ENCODE results near the gene GJD4.

GJD4 gene

DNA sequence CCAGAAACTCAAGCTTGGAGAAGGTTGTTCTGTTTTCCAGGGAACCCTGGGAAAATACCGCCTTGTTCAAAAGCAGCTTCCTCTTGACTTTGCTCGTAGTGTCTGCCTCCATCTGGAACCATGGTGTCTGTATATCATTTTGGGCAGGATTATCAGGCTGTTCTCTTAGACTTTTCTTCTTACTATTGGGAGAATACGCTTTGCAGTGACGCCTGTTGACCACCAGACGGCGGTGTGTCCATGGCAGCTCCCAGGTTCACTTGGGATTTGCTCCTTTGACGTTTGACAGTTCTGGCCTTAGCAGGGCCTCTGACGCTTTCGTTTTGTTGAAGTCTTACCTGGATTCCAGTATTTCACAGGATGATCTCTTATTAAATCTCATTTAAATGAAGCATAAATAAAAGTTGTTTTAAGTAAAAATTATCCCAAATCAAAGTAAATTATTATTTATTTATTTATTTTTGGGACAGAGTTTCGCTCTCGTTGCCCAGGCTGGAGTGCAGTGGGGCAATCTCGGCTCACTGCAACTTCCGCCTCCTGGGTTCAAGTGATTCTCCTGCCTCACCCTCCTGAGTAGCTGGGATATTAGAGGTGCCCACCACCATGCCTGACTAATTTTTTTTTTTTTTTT lies 41.8 kb upstream of the GJD4 start:
- Histone ChIP-seq H3K9me3 (ENCODE audit: control insufficient read depth, insufficient read depth, low read length) (no peaks in the 10 kb centered on the region), H3K27ac (ENCODE audit: low read depth, low read length) (no peak overlapping the region), H3K36me3 (ENCODE audit: control insufficient read depth, low read length) (no peaks in the 10 kb centered on the region; the same call in 1 of the 2 replicates), H3K4me1 (ENCODE audit: control insufficient read depth, low read length) (peaks cover 8% of the 10 kb centered on the region), H3K4me3 (ENCODE audit: low read length) (no peak overlapping the region), H4K20me1 (ENCODE audit: control insufficient read depth, insufficient read depth, low read depth, low read length) (no peaks in the 10 kb centered on the region), H3K9me2 (replicated peaks; ENCODE audit: control insufficient read depth, low read length) (no peaks in the 10 kb centered on the region), H3K79me2 (ENCODE audit: control insufficient read depth, low read length) (no peaks in the 10 kb centered on the region), H3K4me2 (ENCODE audit: low read length) (no peak overlapping the region), H3K27me3 (ENCODE audit: control insufficient read depth, low read length) (no peaks in the 10 kb centered on the region), H3F3A (ENCODE audit: control insufficient read depth, insufficient read depth) (no peaks in the 10 kb centered on the region)
- TF ChIP-seq, protein P1, sequence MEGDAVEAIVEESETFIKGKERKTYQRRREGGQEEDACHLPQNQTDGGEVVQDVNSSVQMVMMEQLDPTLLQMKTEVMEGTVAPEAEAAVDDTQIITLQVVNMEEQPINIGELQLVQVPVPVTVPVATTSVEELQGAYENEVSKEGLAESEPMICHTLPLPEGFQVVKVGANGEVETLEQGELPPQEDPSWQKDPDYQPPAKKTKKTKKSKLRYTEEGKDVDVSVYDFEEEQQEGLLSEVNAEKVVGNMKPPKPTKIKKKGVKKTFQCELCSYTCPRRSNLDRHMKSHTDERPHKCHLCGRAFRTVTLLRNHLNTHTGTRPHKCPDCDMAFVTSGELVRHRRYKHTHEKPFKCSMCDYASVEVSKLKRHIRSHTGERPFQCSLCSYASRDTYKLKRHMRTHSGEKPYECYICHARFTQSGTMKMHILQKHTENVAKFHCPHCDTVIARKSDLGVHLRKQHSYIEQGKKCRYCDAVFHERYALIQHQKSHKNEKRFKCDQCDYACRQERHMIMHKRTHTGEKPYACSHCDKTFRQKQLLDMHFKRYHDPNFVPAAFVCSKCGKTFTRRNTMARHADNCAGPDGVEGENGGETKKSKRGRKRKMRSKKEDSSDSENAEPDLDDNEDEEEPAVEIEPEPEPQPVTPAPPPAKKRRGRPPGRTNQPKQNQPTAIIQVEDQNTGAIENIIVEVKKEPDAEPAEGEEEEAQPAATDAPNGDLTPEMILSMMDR (IDR thresholded peaks at IDR 0.05; ENCODE audit: low read depth, low read length, poor library complexity, severe bottlenecking), result peak; percentile 96
- no peak for TF ChIP-seq EZH2phosphoT487 (IDR thresholded peaks at IDR 0.05; ENCODE audit: borderline replicate concordance, low read length)

DNA sequence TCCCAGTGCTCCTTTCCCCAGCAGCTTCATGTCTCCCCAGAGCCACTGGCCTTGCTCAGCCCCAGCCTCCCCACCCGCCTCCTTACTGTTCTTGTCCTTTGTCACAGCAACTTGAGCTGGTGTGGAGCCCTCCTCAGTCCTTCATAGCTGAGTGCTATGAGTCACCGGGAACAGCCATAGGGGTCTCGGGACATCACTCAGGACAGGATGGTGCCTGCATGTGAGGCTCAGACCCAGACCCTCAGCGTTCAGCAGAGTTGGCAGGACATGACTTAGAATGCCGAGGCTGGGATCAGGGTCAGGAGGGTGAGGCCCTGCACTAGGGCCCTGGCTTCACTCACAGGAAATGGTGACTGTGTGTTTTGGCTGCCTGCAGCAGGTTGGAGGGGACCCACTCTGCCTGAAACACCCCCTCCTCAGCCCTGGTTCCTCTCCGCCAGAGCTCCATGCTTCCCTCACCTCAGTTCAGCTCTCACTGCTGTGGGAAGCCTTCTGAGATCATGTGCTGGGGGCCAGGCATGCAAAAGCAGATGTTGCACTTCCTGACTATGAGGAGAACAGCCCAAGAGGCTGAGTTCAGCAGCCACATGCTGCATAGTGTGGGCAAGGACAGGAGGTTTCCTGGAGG lies 40.7 kb upstream of the GJD4 start:
- no peaks in the 10 kb centered on the region for H3K27me3 ChIP-seq (ENCODE audit: control insufficient read depth, low read length)
- H3K27ac ChIP-seq (ENCODE audit: low read depth, low read length), result no peak overlapping the region
- TF ChIP-seq, protein P1 (IDR thresholded peaks at IDR 0.05; ENCODE audit: low read depth, low read length, poor library complexity, severe bottlenecking), result no peak
- H3K79me2 ChIP-seq (ENCODE audit: control insufficient read depth, low read length), result no peaks in the 10 kb centered on the region
- H3K9me3 ChIP-seq (ENCODE audit: control insufficient read depth, insufficient read depth, low read length), result no peaks in the 10 kb centered on the region
- no peaks in the 10 kb centered on the region for H3K9me2 ChIP-seq (replicated peaks; ENCODE audit: control insufficient read depth, low read length)
- no peak overlapping the region for H3K4me3 ChIP-seq (ENCODE audit: low read length)
- no peaks in the 10 kb centered on the region; the same call in 1 of the 2 replicates for H3K36me3 ChIP-seq (ENCODE audit: control insufficient read depth, low read length)
- no peaks in the 10 kb centered on the region for H3F3A ChIP-seq (ENCODE audit: control insufficient read depth, insufficient read depth)
- H3K4me1 ChIP-seq (ENCODE audit: control insufficient read depth, low read length), result peaks cover 8% of the 10 kb centered on the region
- no peaks in the 10 kb centered on the region for H4K20me1 ChIP-seq (ENCODE audit: control insufficient read depth, insufficient read depth, low read depth, low read length)
- H3K4me2 ChIP-seq (ENCODE audit: low read length), result peak overlapping the region; percentile 24; the same call in 1 of the 2 replicates

DNA sequence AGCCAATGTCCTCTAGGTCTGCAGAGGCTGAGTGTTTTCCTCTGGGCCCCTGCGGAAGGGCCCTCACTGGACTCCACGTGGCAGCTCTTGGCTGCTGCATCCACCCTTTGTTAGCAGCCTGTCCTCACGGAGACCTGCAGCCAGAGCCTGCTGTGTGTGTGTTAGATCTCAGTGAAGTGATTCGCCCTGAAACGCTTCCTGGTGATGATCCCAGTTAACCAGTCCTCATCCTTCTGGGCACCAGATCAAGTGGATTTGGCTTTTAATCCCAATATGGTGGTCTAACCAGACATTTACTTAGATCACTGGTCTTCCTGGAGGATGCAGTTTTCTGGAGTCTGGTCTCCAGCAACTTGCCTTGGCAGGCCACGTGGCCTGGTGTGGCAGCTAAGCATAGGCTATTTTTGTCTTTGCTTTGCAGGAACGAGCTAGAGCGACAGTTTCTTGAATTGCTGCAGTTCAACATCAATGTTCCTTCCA lies 39.5 kb upstream of the GJD4 start:
- Histone ChIP-seq H3K9me2 (replicated peaks; ENCODE audit: control insufficient read depth, low read length) (no peaks in the 10 kb centered on the region), H3K27ac (ENCODE audit: low read depth, low read length) (no peak overlapping the region), H3K4me2 (ENCODE audit: low read length) (no peak overlapping the region), H3K9me3 (ENCODE audit: control insufficient read depth, insufficient read depth, low read length) (no peaks in the 10 kb centered on the region), H3K4me3 (ENCODE audit: low read length) (no peak overlapping the region), H3K27me3 (ENCODE audit: control insufficient read depth, low read length) (no peaks in the 10 kb centered on the region), H3K79me2 (ENCODE audit: control insufficient read depth, low read length) (no peaks in the 10 kb centered on the region), H3K36me3 (ENCODE audit: control insufficient read depth, low read length) (no peaks in the 10 kb centered on the region; the same call in 1 of the 2 replicates), H3K4me1 (ENCODE audit: control insufficient read depth, low read length) (peaks cover 8% of the 10 kb centered on the region), H4K20me1 (ENCODE audit: control insufficient read depth, insufficient read depth, low read depth, low read length) (no peaks in the 10 kb centered on the region), H3F3A (ENCODE audit: control insufficient read depth, insufficient read depth) (no peaks in the 10 kb centered on the region)
- TF ChIP-seq EZH2phosphoT487 (IDR thresholded peaks at IDR 0.05; ENCODE audit: borderline replicate concordance, low read length), result no peak
- TF ChIP-seq, protein P1 (IDR thresholded peaks at IDR 0.05; ENCODE audit: low read depth, low read length, poor library complexity, severe bottlenecking), result no peak
